IMR-90 (cell line): ENCODE measurements around the gene CAMKMT. TPM values are rescaled to one million over a fixed set of nuclear protein-coding genes. Genes with fewer than 3 reads are reported as not detected.

Experiments used
- ATAC-seq: fragments of 200-7000 bp; cut with Tn5 transposase; 2 replicates; pipeline ENCODE4 v1.9.1; 2020; ENCODE audit warnings: low read depth, mild to moderate bottlenecking, moderate library complexity
- BruUV-seq: library from RNA; stranded (reverse); fragments of 400-500 nt; replicated peaks from 2 replicates; lab custom pipeline; 2021; lab: Mats Ljungman, UMichigan
- CTCF ChIA-PET: fragments of 300-600 bp; formaldehyde crosslinking; extraction: SDS; loops from one replicate; lab custom pipeline; 2021; ENCODE audit warnings: antibody characterized with exemption; lab: Yijun Ruan, JAX
- POLR2A ChIA-PET: fragments of 300-600 bp; sonication (Branson Sonifier 250); formaldehyde crosslinking; loops from one replicate; lab custom pipeline; 2022; ENCODE audit warnings: antibody characterized with exemption; ENCODE audit not compliant: unreplicated experiment; lab: Charles Lee
- DNase-seq: peaks from one replicate; pipeline ENCODE4 v3.0.0; 2013
- H2AFZ ChIP-seq: replicated peaks from 2 replicates; pipeline ENCODE3; 2013; ENCODE audit warnings: low read length, mild to moderate bottlenecking; ENCODE audit not compliant: poor library complexity
- H2AK5ac ChIP-seq: 2 replicates; pipeline ENCODE4 v1.6.1; 2013; ENCODE audit warnings: low read depth, low read length, inconsistent platforms
- H2AK9ac ChIP-seq: replicated peaks from 2 replicates; pipeline ENCODE3; 2013; ENCODE audit warnings: mild to moderate bottlenecking, low read depth, low read length, moderate library complexity; ENCODE audit not compliant: poor library complexity
- H2BK120ac ChIP-seq: 2 replicates; pipeline ENCODE4 v1.6.1; 2013; ENCODE audit warnings: low read depth, low read length, inconsistent platforms
- H2BK15ac ChIP-seq: 3 replicates; pipeline ENCODE4 v1.6.1; 2013; ENCODE audit warnings: low read depth, low read length, inconsistent platforms
- H2BK20ac ChIP-seq: 2 replicates; pipeline ENCODE4 v1.6.1; 2013; ENCODE audit warnings: low read depth, mild to moderate bottlenecking, inconsistent platforms, low read length, moderate library complexity
- H2BK5ac ChIP-seq: 2 replicates; pipeline ENCODE4 v1.6.1; 2013; ENCODE audit warnings: mild to moderate bottlenecking, low read depth, low read length, inconsistent platforms; ENCODE audit not compliant: poor library complexity, severe bottlenecking
- H3K14ac ChIP-seq: replicated peaks from 2 replicates; pipeline ENCODE4 v1.6.1; 2013; ENCODE audit warnings: low read depth, low read length, inconsistent platforms
- H3K18ac ChIP-seq: 2 replicates; pipeline ENCODE4 v1.6.1; 2013; ENCODE audit warnings: low read depth, low read length, control low read depth
- H3K23ac ChIP-seq: 2 replicates; pipeline ENCODE4 v1.6.1; 2013; ENCODE audit warnings: low read depth, low read length, inconsistent platforms
- H3K27ac ChIP-seq: 2 replicates; pipeline ENCODE4 v1.5.1; 2013; ENCODE audit warnings: mild to moderate bottlenecking, control low read depth, low read length; ENCODE audit not compliant: insufficient read depth
- H3K27me3 ChIP-seq: 2 replicates; pipeline ENCODE4 v1.6.1; 2013; ENCODE audit warnings: low read length; ENCODE audit not compliant: control insufficient read depth, insufficient read depth
- H3K36me3 ChIP-seq: 2 replicates; pipeline ENCODE4 v1.6.1; 2013; ENCODE audit warnings: low read length, mixed read lengths; ENCODE audit not compliant: control insufficient read depth, insufficient read depth
- H3K4ac ChIP-seq: 2 replicates; pipeline ENCODE4 v1.6.1; 2013; ENCODE audit warnings: low read depth, low read length, inconsistent platforms
- H3K4me1 ChIP-seq: 2 replicates; pipeline ENCODE4 v1.6.1; 2013; ENCODE audit warnings: low read length, mixed read lengths; ENCODE audit not compliant: control insufficient read depth, insufficient read depth
- H3K4me2 ChIP-seq: 2 replicates; pipeline ENCODE4 v1.6.1; 2013; ENCODE audit warnings: low read depth, mild to moderate bottlenecking, control low read depth, low read length, moderate library complexity
- H3K4me3 ChIP-seq: 2 replicates; pipeline ENCODE4 v1.5.1; 2013; ENCODE audit warnings: low read depth, mild to moderate bottlenecking, control low read depth, low read length, moderate library complexity; ENCODE audit not compliant: insufficient read depth
- H3K56ac ChIP-seq: 2 replicates; pipeline ENCODE4 v1.6.1; 2013; ENCODE audit warnings: low read length, inconsistent platforms; ENCODE audit not compliant: insufficient read depth; ENCODE audit errors: extremely low read depth
- H3K79me1 ChIP-seq, 2 experiments: 2 replicates each; pipeline ENCODE4 v1.6.1; 2013; ENCODE audit warnings: low read length in 2 of 2, inconsistent platforms in 1 of 2, low read depth in 1 of 2
- H3K9ac ChIP-seq: 2 replicates; pipeline ENCODE4 v1.6.1; 2013; ENCODE audit warnings: low read depth, low read length, control low read depth
- H3K9me1 ChIP-seq: 2 replicates; pipeline ENCODE4 v1.6.1; 2013; ENCODE audit warnings: low read length, inconsistent platforms; ENCODE audit not compliant: insufficient read depth
- H3K9me3 ChIP-seq: 2 replicates; pipeline ENCODE4 v1.6.1; 2013; ENCODE audit warnings: low read length; ENCODE audit not compliant: control insufficient read depth, insufficient read depth
- H4K20me1 ChIP-seq: 2 replicates; pipeline ENCODE4 v1.6.1; 2013; ENCODE audit warnings: low read length, inconsistent platforms; ENCODE audit not compliant: insufficient read depth
- H4K5ac ChIP-seq: 2 replicates; pipeline ENCODE4 v1.6.1; 2013; ENCODE audit warnings: mild to moderate bottlenecking, low read depth, low read length, control low read depth
- H4K8ac ChIP-seq, 2 experiments: 2 replicates each; pipeline ENCODE4 v1.6.1; 2013; ENCODE audit warnings: low read depth in 2 of 2, low read length in 2 of 2, control low read depth in 1 of 2, inconsistent platforms in 1 of 2
- H4K91ac ChIP-seq: 2 replicates; pipeline ENCODE4 v1.6.1; 2013; ENCODE audit warnings: low read depth, low read length, inconsistent platforms; ENCODE audit not compliant: insufficient read depth
- MAFK ChIP-seq: IDR thresholded peaks from 2 replicates; pipeline ENCODE4 v1.6.1; 2012; ENCODE audit warnings: low read depth, low read length, improper control_type of control experiment
- WGBS, 2 experiments: methylation state at CpG; one replicate each; pipeline versions ENCODE4 v1.1.5 to v1.1.7; 2013; ENCODE audit warnings: missing lambda C conversion rate in 2 of 2; ENCODE audit not compliant: insufficient read length in 1 of 2; ENCODE audit errors: extremely low coverage in 2 of 2; 5-methylcytosine and 5-hydroxymethylcytosine counted together
- dilution Hi-C: fragments of 300-500 bp; cut with HindIII; formaldehyde crosslinking; loops from one replicate; pipeline ENCODE4 v1.14.3; 2018; ENCODE audit warnings: low sequenced_read_pairs; ENCODE audit not compliant: unreplicated experiment
- in situ Hi-C: fragments of 300-500 bp; cut with MboI; formaldehyde crosslinking; loops from 3 replicates; pipeline ENCODE4 v1.14.3; 2019; ENCODE audit warnings: low sequenced_read_pairs, inconsistent platforms, mixed read lengths
- intact Hi-C: fragments of 100-400 bp; cut with micrococcal nuclease; formaldehyde crosslinking; loops from 2 replicates; pipeline ENCODE4 v1.10.0; 2022
- polyA plus RNA-seq, 3 experiments: library from polyadenylated mRNA; depleted of rRNA; stranded (reverse); fragments of >200 nt; gene quantifications; 2 replicates each; pipeline ENCODE4 v1.2.3, GENCODE V29; 2012; ENCODE audit warnings: low replicate concordance in 1 of 3
- total RNA-seq: library from RNA; depleted of rRNA; stranded (reverse); fragments of >200 nt; gene quantifications from 2 replicates; pipeline ENCODE4 v1.2.3, GENCODE V29; 2012
- TF ChIP-seq, protein P1 (sequence below): fragments of 150-350 bp; IDR thresholded peaks from 2 replicates; pipeline ENCODE4 v1.6.1; 2016; ENCODE audit warnings: low read depth, mild to moderate bottlenecking, low read length, moderate library complexity, borderline replicate concordance

Gene CAMKMT
- total and polyA plus RNA-seq, 2 of the 4 experiments (the other 2 are of a cell fraction), result 4.4 to 6.8 TPM

DNA sequence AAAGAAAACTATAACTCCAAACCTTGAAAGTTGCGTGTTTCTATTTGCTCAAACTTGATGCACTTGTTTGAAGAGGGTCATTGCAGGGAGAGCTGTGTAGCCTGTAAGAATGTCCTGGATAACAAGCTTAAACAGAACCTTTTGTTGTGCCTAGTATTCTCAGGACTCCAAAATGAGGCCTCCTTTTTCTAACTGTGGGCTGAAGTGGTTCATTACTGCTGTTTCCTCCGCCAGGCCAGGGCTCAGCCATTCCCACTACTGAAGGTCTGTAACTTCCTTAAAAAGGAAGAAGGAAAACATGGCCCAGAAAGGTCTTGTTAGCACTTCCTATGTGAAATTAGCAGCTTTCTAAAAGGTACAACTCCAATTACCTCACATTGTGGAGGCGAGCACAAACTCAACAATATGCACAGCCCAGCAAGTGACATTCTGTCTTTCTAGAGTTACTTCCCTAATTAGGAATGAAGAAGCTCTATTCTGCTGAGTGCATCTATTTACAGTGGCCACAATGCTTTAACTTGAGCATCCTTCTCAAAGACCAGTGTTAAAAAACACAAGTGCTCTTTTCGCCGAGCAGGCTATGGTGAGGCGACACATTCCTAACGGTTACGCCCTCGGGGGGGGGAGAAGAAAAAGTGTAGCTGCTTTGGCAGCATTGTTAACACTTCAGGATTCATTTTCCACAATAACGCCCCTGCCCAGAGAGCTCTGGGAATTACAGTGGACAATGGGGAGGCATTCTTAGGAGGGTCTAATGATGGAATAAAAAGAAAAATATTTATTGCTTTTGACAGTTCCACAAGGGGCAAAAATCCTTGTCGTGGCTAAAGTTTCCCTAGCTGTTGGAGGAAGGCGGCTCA, 442.9 kb downstream of the CAMKMT start (continued):
- no peak for TF ChIP-seq MAFK

DNA sequence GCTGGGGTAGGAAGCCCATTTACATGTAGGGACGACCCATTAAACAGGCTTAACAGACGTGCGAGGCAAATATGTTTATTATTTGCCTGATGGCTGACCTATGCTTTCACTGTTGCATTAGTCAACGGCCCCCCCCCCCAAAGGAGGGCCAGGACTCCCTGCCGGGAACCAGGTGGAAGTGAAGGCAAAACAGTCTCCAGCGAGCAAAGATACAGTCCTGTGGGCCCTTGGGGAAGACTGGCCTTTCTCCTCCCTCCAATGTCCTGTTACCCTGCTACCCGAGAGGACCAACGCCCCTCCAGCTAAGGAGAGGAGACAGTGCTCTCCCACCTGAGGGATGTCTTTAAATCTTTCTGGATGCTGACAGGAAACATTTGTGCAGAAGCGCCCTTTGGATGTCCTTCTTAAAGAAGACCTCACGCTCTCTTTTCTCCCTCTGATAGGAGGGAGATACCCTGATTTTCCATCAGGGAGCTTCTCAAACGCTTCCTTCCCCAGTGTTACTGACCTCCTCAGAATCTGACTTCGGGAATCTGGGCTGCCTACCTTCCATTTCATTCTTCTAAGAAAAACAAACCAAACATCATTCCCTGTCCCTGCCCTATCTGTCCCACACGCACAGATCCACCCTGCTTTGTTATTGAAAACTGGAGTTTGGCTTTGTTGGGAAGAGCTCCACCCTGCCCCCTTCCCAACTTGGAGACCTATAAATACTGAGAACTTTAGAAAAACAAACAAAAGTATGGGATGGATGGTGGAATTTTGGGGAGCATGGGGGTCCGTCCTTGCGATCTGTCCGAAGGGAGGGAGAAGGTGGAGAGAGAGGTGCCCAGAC, 443.9 kb downstream of the CAMKMT start:
- POLR2A ChIA-PET, result no interaction called here
- no peak overlapping the region for H4K91ac ChIP-seq
- BruUV-seq, result no TSS peak
- dilution Hi-C loops (no loop called here), intact Hi-C loops (no loop called here), in situ Hi-C loops (no loop called here)
- no peak overlapping the region for H2BK120ac ChIP-seq
- H3K14ac ChIP-seq, result no peak overlapping the region
- WGBS, 2 experiments, result no CpG with 5 or more reads among the region's 16 CpGs
- H2AK5ac ChIP-seq, result no peak overlapping the region
- no peak overlapping the region for H4K5ac ChIP-seq
- TF ChIP-seq, protein P1, sequence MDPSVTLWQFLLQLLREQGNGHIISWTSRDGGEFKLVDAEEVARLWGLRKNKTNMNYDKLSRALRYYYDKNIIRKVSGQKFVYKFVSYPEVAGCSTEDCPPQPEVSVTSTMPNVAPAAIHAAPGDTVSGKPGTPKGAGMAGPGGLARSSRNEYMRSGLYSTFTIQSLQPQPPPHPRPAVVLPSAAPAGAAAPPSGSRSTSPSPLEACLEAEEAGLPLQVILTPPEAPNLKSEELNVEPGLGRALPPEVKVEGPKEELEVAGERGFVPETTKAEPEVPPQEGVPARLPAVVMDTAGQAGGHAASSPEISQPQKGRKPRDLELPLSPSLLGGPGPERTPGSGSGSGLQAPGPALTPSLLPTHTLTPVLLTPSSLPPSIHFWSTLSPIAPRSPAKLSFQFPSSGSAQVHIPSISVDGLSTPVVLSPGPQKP, result no peak
- no peak overlapping the region for H3K4ac ChIP-seq
- no peaks in the 10 kb centered on the region for H3K4me1 ChIP-seq
- H3K9me3 ChIP-seq, result 0 out of 2 replicates have a peak, but pooled peaks cover 1% of the 10 kb centered on the region
- H2BK5ac ChIP-seq, result no peak overlapping the region
- no peaks in the 10 kb centered on the region for H4K20me1 ChIP-seq
- no peaks in the 10 kb centered on the region for H3K79me1 ChIP-seq
- H2BK20ac ChIP-seq, result no peak overlapping the region
- H2AK9ac ChIP-seq, result no peak overlapping the region
- ATAC-seq, result no peak
- no peak overlapping the region for H3K56ac ChIP-seq
- H3K9me1 ChIP-seq, result no peaks in the 10 kb centered on the region
- peak overlapping the region; percentile 37 for H2AFZ ChIP-seq
- no peak overlapping the region for H3K18ac ChIP-seq
- no peaks in the 10 kb centered on the region for H3K36me3 ChIP-seq
- no peak overlapping the region for H3K23ac ChIP-seq
- no peak overlapping the region for H3K9ac ChIP-seq
- H3K27ac ChIP-seq, result no peak overlapping the region
- H3K4me2 ChIP-seq, result no peak overlapping the region
- H3K4me3 ChIP-seq, result no peak overlapping the region
- no peak overlapping the region for H2BK15ac ChIP-seq
- CTCF ChIA-PET, result no interaction called here
- H3K27me3 ChIP-seq, result peaks cover 60% of the 10 kb centered on the region
- no peak overlapping the region for H4K8ac ChIP-seq
- DNase-seq, result no peak
